GM12878 (cell line): ENCODE measurements around the gene PLA2G5.

Experiments
- ASH2L ChIP-seq: fragments of 300-600, 200-600 bp; sonication (generic); IDR thresholded peaks from 2 replicates; pipeline ENCODE4 v1.6.1; 2017; ENCODE audit warnings: low read depth, mild to moderate bottlenecking, borderline replicate concordance
- EGR1 ChIP-seq, 2 experiments: IDR thresholded peaks; 1 replicate in 1 of 2; 2 replicates in 1 of 2; pipeline ENCODE4 v1.6.1; 2011 to 2012; ENCODE audit warnings: low read depth in 2 of 2, low read length in 2 of 2, borderline replicate concordance in 1 of 2, mild to moderate bottlenecking in 1 of 2, moderate library complexity in 1 of 2
- EZH2 ChIP-seq: IDR thresholded peaks from 2 replicates; pipeline ENCODE4 v1.6.1; 2012; ENCODE audit warnings: low read depth, mild to moderate bottlenecking, control low read depth, inconsistent platforms, low read length, borderline replicate concordance; ENCODE audit not compliant: control insufficient read depth
- GABPA ChIP-seq: IDR thresholded peaks from 2 replicates; pipeline ENCODE4 v1.6.1; 2014; ENCODE audit warnings: antibody characterized with exemption, low read depth, mild to moderate bottlenecking, inconsistent platforms
- MTA3 ChIP-seq: IDR thresholded peaks from 2 replicates; pipeline ENCODE4 v1.6.1; 2012; ENCODE audit warnings: low read length, inconsistent platforms, borderline replicate concordance
- PKNOX1 ChIP-seq: fragments of 450-650 bp; IDR thresholded peaks from 2 replicates; pipeline ENCODE4 v1.6.1; 2016; ENCODE audit warnings: mild to moderate bottlenecking
- POLR2A ChIP-seq: IDR thresholded peaks from 2 replicates; pipeline ENCODE4 v1.6.1; 2011; ENCODE audit warnings: low read depth, mild to moderate bottlenecking, low read length
- POLR2AphosphoS5 ChIP-seq: IDR thresholded peaks from 2 replicates; pipeline ENCODE4 v1.6.1; 2011; ENCODE audit warnings: mild to moderate bottlenecking, low read length, inconsistent platforms
- RAD21 ChIP-seq: IDR thresholded peaks from 2 replicates; pipeline ENCODE4 v1.6.1; 2011; ENCODE audit warnings: mild to moderate bottlenecking, low read depth, low read length, moderate library complexity; ENCODE audit not compliant: insufficient read depth
- RBBP5 ChIP-seq: fragments of 200-600 bp; sonication (generic); conservative IDR thresholded peaks from 2 replicates; pipeline ENCODE4 v1.6.1; 2016
- SUPT20H ChIP-seq: IDR thresholded peaks from 2 replicates; pipeline ENCODE4 v1.6.1; 2011; ENCODE audit warnings: low read depth, mild to moderate bottlenecking, low read length, moderate library complexity, borderline replicate concordance; ENCODE audit not compliant: control insufficient read depth
- SUZ12 ChIP-seq: fragments of 200-600 bp; sonication (generic); IDR thresholded peaks from one replicate; pipeline ENCODE4 v1.6.1; 2018; ENCODE audit warnings: antibody characterized with exemption, mild to moderate bottlenecking; ENCODE audit not compliant: unreplicated experiment
- ZNF24 ChIP-seq: fragments of 450-650 bp; IDR thresholded peaks from 2 replicates; pipeline ENCODE4 v1.6.1; 2017; ENCODE audit warnings: antibody characterized with exemption, mild to moderate bottlenecking
- TF ChIP-seq, protein P1 (sequence below), 3 experiments: IDR thresholded peaks in 2 of 3; conservative IDR thresholded peaks in 1 of 3; 2 replicates each; pipeline ENCODE4 v1.5.1; 2011; ENCODE audit warnings: low read depth in 3 of 3, low read length in 3 of 3, mild to moderate bottlenecking in 3 of 3, control low read depth in 2 of 3, moderate library complexity in 2 of 3, inconsistent platforms in 1 of 3, mixed read lengths in 1 of 3; ENCODE audit not compliant: control insufficient read depth in 2 of 3, insufficient read depth in 1 of 3; ENCODE audit errors: extremely low read depth in 1 of 3

DNA sequence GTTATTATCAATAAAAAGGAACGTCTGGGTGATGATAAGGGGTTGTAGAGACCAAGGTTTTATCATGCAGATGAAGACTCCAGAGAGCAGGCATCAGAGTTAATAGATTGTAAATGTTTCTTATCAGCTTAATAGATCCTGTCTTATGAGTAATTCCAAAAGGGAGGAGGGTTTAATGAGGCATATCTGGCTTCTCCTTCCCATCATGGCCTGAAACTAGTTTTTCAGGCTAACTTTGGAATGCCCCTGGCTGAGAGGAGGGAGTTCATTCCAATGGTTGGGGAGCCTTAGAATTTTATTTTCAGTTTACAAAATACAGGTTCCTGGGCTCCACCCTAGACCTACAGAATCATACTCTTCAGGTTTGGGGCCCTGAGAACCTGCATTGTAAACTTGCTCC lies 35.9 kb downstream of the PLA2G5 start:
- TF ChIP-seq ASH2L, result no peak
- TF ChIP-seq EZH2, result no peak
- TF ChIP-seq PKNOX1, result no peak
- TF ChIP-seq MTA3, result no peak
- no peak for TF ChIP-seq SUPT20H
- TF ChIP-seq, protein P1, sequence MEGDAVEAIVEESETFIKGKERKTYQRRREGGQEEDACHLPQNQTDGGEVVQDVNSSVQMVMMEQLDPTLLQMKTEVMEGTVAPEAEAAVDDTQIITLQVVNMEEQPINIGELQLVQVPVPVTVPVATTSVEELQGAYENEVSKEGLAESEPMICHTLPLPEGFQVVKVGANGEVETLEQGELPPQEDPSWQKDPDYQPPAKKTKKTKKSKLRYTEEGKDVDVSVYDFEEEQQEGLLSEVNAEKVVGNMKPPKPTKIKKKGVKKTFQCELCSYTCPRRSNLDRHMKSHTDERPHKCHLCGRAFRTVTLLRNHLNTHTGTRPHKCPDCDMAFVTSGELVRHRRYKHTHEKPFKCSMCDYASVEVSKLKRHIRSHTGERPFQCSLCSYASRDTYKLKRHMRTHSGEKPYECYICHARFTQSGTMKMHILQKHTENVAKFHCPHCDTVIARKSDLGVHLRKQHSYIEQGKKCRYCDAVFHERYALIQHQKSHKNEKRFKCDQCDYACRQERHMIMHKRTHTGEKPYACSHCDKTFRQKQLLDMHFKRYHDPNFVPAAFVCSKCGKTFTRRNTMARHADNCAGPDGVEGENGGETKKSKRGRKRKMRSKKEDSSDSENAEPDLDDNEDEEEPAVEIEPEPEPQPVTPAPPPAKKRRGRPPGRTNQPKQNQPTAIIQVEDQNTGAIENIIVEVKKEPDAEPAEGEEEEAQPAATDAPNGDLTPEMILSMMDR (IDR thresholded peaks at IDR 0.05 in 2 of 3, conservative IDR thresholded peaks at IDR 0.05 in 1 of 3; ENCODE audit: control insufficient read depth in 2 of 3, extremely low read depth in 1 of 3, insufficient read depth in 1 of 3, low read depth in 3 of 3, low read length in 3 of 3), result no peak
- TF ChIP-seq ZNF24, result no peak
- TF ChIP-seq SUZ12, result no peak
- TF ChIP-seq GABPA, result no peak
- TF ChIP-seq POLR2A, result no peak
- TF ChIP-seq RBBP5, result no peak
- no peak for TF ChIP-seq RAD21
- TF ChIP-seq POLR2AphosphoS5, result no peak
- no peak for TF ChIP-seq EGR1 (IDR thresholded peaks at IDR 0.05; ENCODE audit: borderline replicate concordance in 1 of 2, low read depth in 2 of 2, low read length in 2 of 2)
